ENCODE measurements around the gene MMP15. TPM values are rescaled to one million over a fixed set of nuclear protein-coding genes. Genes with fewer than 3 reads are reported as not detected.
"Not testable (repeated sequence)": the region's sequence is repeated elsewhere in the genome, so short reads cannot be mapped to it uniquely, and the experiment has no call there.

The MMP15 gene
- total RNA-seq, 4 donors from 2014 or later, result under 0.01 to 12.5 (median 2.6) TPM

GRCh38 chr16:58057784-58058183 lies 32.2 kb downstream of the MMP15 start:
- no peaks in the 10 kb centered on the region for H3K27me3 ChIP-seq
- intact Hi-C loops (cut with DNase I; ENCODE audit: low total_unique reads), result no loop called here
- no peak overlapping the region for H3K4me3 ChIP-seq
- no peaks in the 10 kb centered on the region for H3K4me1 ChIP-seq
- no peak overlapping the region for H3K27ac ChIP-seq
- TF ChIP-seq POLR2A (IDR thresholded peaks at IDR 0.05), result no peak
- TF ChIP-seq, protein P1, sequence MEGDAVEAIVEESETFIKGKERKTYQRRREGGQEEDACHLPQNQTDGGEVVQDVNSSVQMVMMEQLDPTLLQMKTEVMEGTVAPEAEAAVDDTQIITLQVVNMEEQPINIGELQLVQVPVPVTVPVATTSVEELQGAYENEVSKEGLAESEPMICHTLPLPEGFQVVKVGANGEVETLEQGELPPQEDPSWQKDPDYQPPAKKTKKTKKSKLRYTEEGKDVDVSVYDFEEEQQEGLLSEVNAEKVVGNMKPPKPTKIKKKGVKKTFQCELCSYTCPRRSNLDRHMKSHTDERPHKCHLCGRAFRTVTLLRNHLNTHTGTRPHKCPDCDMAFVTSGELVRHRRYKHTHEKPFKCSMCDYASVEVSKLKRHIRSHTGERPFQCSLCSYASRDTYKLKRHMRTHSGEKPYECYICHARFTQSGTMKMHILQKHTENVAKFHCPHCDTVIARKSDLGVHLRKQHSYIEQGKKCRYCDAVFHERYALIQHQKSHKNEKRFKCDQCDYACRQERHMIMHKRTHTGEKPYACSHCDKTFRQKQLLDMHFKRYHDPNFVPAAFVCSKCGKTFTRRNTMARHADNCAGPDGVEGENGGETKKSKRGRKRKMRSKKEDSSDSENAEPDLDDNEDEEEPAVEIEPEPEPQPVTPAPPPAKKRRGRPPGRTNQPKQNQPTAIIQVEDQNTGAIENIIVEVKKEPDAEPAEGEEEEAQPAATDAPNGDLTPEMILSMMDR (IDR thresholded peaks at IDR 0.05), result no peak
- DNase-seq, result no peak
- no peaks in the 10 kb centered on the region for H3K36me3 ChIP-seq
- no peaks in the 10 kb centered on the region for H3K9me3 ChIP-seq

- no peaks in the 10 kb centered on the region for H3K27me3 ChIP-seq
- no peaks in the 10 kb centered on the region for H3K4me1 ChIP-seq
- H3K27ac ChIP-seq, result no peak overlapping the region
- H3K9me3 ChIP-seq, result no peaks in the 10 kb centered on the region
- DNase-seq, result no peak
- intact Hi-C loops (cut with DNase I; ENCODE audit: low total_unique reads), result no loop called here
- H3K36me3 ChIP-seq, result no peaks in the 10 kb centered on the region
- no peak overlapping the region for H3K4me3 ChIP-seq
- TF ChIP-seq POLR2A (IDR thresholded peaks at IDR 0.05), result no peak
- TF ChIP-seq, protein P1 (IDR thresholded peaks at IDR 0.05), result no peak
These were observed 37.3 kb downstream of the MMP15 start for GRCh38 chr16:58062821-58063220.

DNA sequence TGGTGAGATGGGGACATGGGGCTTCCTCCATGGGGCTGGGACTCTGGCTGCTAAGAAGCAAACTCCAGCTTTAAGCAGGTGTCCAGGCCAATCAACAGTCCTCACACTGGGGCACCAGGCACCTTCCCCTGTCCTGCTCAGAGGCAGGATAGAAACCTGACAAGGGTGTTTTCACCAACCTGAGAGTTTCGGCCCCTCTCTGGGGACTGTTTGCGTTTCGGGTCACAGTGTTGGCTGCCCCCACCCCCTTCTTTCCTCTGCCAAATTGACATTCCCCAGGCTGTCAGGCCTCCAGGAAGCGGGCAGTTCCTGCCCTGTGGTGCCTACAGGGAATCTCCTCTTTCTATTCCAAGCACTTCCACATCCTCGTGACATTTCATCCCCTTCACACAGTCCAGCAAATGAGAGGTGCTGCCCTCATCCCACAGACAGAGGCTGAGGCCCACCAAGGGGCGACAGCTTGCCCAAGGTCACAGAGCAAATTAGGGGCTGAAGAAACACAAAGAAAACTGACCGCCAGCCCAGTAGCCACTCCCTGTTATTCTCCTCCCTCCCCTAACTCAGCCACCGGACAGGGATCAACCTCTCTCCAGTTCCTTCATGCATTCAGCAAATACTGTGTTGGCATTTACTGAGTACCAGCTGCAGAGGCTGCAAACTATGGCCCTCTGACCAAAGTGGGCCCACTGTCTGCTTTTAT lies 38.0 kb downstream of the MMP15 start:
- no peak overlapping the region for H3K4me3 ChIP-seq
- no peaks in the 10 kb centered on the region for H3K4me1 ChIP-seq
- DNase-seq, result no peak
- H3K27me3 ChIP-seq, result no peaks in the 10 kb centered on the region
- H3K36me3 ChIP-seq, result no peaks in the 10 kb centered on the region
- intact Hi-C loops (cut with DNase I; ENCODE audit: low total_unique reads), result no loop called here
- no peak overlapping the region for H3K27ac ChIP-seq
- H3K9me3 ChIP-seq, result no peaks in the 10 kb centered on the region
- TF ChIP-seq, protein P1 (IDR thresholded peaks at IDR 0.05), result no peak
- no peak for TF ChIP-seq POLR2A (IDR thresholded peaks at IDR 0.05)

DNA sequence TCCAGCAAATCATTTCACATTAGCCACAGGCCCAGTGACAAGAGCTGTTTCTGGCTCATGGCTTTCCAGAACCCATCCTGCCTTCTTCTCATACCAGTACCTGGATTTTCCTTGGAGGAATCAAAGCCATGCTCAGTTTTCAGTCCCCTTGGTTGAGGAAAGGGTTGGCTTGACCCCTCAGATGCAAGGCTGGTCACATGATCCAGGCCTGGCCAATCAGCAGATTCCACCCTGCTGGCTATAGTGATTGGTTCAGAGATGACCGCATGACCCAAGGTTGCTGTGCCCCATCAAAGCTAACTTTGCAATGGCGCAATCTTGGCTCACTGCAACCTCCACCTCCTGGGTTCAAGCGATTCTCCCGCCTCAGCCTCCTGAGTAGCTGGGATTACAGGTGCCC lies 45.0 kb downstream of the MMP15 start:
- intact Hi-C loops (cut with DNase I; ENCODE audit: low total_unique reads), result no loop called here
- H3K27ac ChIP-seq, result no peak overlapping the region

GRCh38 chr16:58072134-58072533 lies 46.6 kb downstream of the MMP15 start:
- H3K27me3 ChIP-seq; DNase-seq; H3K9me3 ChIP-seq; H3K4me1 ChIP-seq; intact Hi-C loops (cut with DNase I; ENCODE audit: low total_unique reads); H3K4me3 ChIP-seq; H3K36me3 ChIP-seq; H3K27ac ChIP-seq: not testable (repeated sequence)

More for the DNA sequence above, 45.0 kb downstream of the MMP15 start:
- TF ChIP-seq POLR2A (IDR thresholded peaks at IDR 0.05), result no peak
- TF ChIP-seq, protein P1 (IDR thresholded peaks at IDR 0.05), result no peak
- Histone ChIP-seq H3K9me3 (no peaks in the 10 kb centered on the region), H3K4me1 (no peaks in the 10 kb centered on the region), H3K4me3 (no peak overlapping the region), H3K27me3 (no peaks in the 10 kb centered on the region), H3K36me3 (no peaks in the 10 kb centered on the region)
- no peak for DNase-seq

- H3K27ac ChIP-seq; H3K36me3 ChIP-seq; H3K9me3 ChIP-seq; H3K27me3 ChIP-seq; DNase-seq; H3K4me3 ChIP-seq; intact Hi-C loops (cut with DNase I; ENCODE audit: low total_unique reads); H3K4me1 ChIP-seq: not testable (repeated sequence)
These were observed 47.5 kb downstream of the MMP15 start for GRCh38 chr16:58073086-58073485.

Measured in uterus (tissue), 4 donors.